Measurements from ENCODE around the gene TRMT2A. TPM values are rescaled to one million over a fixed set of nuclear protein-coding genes. Genes with fewer than 3 reads are reported as not detected.

The TRMT2A gene
- total RNA-seq, 1 experiment from 2014 or later = 78.5 TPM

DNA sequence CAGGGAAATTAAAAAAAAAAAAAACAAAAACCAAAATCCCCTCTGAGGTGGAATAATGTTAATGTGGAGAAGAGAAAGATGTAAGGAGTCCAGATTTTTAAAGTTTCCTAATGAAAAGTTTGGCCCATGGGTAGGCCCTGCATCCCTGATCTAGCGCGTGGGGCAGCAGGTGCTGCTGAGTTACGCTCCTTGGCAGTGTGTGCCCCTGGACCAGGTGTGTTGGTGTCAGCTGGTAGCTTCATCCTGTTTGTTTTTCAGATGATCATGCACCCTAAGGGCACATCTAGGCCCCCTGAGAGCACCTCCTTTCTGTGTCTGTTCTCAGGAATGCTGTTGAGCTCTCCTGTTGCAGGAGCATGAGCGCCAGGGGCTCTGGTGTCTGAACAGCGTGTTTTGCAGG is 30.3 kb downstream of the TRMT2A start:
- Histone ChIP-seq H3K4me3 (ENCODE audit: insufficient read depth, low read depth, low read length) (no peak overlapping the region), H3K27me3 (ENCODE audit: control insufficient read depth, insufficient read depth, low read length) (no peaks in the 10 kb centered on the region), H3K36me3 (replicated peaks; ENCODE audit: control insufficient read depth, insufficient read depth, low read length) (peaks cover 57% of the 10 kb centered on the region)
- DNase-seq = no peak

DNA sequence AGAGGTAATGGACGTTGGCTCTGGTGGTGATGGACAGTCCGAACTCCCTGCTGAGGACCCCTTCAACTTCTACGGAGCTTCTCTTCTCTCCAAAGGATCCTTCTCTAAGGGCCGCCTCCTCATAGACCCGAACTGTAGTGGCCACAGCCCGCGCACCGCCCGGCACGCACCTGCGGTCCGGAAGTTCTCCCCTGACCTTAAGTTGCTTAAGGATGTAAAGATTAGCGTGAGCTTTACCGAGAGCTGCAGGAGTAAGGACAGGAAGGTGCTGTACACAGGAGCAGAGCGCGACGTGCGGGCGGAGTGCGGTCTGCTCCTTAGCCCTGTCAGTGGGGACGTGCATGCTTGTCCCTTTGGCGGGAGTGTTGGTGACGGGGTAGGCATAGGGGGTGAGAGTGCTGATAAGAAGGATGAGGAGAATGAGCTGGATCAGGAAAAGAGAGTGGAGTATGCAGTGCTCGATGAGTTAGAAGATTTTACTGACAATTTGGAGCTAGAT is 30.9 kb downstream of the TRMT2A start:
- no peak for DNase-seq
- H3K36me3 ChIP-seq (replicated peaks; ENCODE audit: control insufficient read depth, insufficient read depth, low read length) = peaks cover 51% of the 10 kb centered on the region
- no peak overlapping the region for H3K4me3 ChIP-seq (ENCODE audit: insufficient read depth, low read depth, low read length)
- H3K27me3 ChIP-seq (ENCODE audit: control insufficient read depth, insufficient read depth, low read length) = no peaks in the 10 kb centered on the region

DNA sequence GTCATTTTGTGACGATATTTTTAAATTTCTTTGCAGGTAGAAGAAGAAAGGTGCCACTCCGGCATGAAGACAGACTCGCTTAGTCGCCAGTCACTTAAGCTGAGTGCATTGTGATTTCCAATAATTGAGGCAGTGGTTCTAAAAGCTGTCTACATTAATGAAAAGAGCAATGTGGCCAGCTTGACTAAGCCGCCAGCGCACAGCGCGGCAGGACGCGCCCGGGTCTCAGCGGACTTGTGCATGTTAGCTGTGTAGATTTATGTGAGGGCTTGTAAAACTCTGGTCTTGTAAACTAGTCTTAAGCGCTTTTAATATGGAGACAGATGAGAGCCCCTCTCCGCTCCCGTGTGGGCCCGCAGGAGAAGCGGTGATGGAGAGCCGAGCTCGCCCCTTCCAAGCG is 31.4 kb downstream of the TRMT2A start:
- no peak for DNase-seq
- no peaks in the 10 kb centered on the region for H3K27me3 ChIP-seq (ENCODE audit: control insufficient read depth, insufficient read depth, low read length)
- no peak overlapping the region for H3K4me3 ChIP-seq (ENCODE audit: insufficient read depth, low read depth, low read length)
- peaks cover 47% of the 10 kb centered on the region for H3K36me3 ChIP-seq (replicated peaks; ENCODE audit: control insufficient read depth, insufficient read depth, low read length)

DNA sequence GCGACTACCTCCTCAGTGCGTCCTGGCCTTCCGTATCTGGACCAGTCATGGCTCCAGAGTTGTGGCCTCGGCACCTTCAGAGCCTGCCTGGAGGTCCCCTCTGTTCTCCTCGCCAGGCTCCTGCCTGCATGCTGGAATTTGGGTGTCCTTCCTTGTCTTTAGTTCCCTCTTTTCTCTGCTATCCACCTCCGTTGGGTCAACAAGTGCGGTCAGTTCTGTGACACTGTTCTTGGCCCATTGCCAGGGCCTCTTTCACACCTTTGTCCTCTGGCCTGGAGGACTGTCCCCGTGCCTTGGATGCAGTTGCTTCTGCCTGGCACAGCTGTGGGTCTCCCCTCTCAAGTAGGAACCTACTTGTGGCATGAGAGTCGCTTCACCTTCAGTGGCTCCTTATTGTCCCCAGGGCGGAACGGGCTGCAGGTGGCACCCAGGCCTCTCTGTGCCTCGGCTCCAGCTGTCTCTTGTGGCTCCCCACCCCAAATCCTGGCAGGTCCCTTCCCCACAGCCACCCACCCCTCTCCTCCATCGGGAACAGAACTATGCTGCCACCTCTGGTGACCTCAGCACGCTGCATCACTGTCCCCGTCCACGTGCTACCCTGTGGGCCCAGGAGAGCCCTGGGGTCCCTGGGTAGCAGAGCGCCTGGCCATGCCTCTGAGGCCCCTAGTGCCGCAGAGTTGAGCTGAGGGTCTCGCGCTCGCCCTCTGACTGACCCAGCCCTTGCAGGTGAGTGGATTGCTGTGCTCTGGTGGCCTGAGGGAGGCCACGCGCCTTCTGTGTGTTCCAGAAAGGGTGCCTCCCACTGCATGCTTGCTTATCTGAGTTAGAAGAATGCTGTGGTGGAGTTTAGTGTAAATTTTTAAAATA is 32.2 kb downstream of the TRMT2A start:
- DNase-seq = peak; percentile 95
- H3K36me3 ChIP-seq (replicated peaks; ENCODE audit: control insufficient read depth, insufficient read depth, low read length) = peaks cover 38% of the 10 kb centered on the region
- no peak overlapping the region for H3K4me3 ChIP-seq (ENCODE audit: insufficient read depth, low read depth, low read length)
- H3K27me3 ChIP-seq (ENCODE audit: control insufficient read depth, insufficient read depth, low read length) = no peaks in the 10 kb centered on the region

DNA sequence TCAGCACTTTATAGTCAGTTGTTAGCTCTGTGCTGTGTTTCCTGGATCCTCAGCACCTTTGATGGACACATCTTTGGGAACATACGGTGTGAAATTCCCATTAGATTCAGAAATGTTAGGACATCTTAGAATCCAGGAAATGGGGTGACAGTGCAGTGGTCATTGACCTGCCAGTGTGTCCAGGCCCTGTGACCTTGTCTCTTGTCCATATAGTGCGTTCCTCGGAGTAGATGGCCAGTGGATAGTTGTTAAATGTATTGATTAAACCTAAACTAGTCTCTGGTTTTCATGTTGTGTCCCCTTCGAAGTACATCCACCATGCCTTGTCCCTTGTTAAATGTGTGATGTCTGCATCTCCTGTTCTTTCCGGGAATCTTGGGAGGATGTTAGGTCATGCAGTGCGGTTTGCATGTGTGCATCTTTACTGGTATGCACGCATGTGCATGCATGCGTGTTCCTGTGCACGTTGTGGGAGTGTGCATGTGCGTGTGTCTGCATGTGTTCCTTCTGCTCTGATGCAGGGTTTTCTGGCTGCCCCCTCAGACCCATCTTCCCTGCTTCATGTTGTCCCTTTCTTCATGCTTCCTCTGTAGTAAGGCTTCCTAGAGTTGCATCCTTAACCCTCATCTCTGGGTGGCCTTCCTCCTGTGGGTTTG is 33.0 kb downstream of the TRMT2A start:
- peaks cover 31% of the 10 kb centered on the region for H3K36me3 ChIP-seq (replicated peaks; ENCODE audit: control insufficient read depth, insufficient read depth, low read length)
- DNase-seq = no peak
- H3K4me3 ChIP-seq (ENCODE audit: insufficient read depth, low read depth, low read length) = no peak overlapping the region
- no peaks in the 10 kb centered on the region for H3K27me3 ChIP-seq (ENCODE audit: control insufficient read depth, insufficient read depth, low read length)

DNA sequence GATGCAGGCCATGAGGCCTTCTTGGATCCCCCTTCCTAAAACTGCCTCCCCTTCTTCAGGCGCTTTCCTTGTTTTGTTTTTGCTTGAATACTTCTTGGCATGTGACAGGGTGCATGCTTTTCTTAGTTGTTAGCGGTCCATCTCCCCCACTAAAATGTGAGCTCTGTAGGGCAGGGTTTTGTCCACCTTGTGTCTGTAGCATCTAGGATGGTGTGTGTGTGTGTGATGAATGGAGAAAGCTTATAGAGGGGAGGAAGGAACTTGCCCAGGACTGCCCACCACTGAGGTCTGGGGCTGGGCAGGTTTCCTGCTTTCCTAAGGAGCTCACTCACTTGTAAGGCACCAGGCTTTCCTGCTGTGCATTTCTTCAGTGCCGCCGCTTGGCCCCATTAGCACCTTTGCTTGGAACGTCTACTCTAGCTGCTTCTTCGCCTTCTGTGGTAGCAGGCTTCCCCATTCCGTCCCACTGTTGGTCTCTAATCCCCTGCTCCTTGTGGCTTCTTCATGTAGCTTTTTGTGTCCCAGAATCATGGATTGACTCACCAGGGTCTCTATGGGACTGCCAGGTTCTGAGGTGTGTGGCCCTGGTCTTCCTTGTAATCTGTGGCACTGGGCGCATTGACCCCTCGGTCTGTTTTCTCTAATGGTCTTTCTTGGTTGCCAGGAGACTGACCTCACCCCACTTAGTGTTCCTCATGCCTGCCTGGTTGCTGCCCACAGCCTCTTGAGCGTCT is 33.7 kb downstream of the TRMT2A start:
- Histone ChIP-seq H3K27me3 (ENCODE audit: control insufficient read depth, insufficient read depth, low read length) (no peaks in the 10 kb centered on the region), H3K4me3 (ENCODE audit: insufficient read depth, low read depth, low read length) (no peak overlapping the region), H3K36me3 (replicated peaks; ENCODE audit: control insufficient read depth, insufficient read depth, low read length) (peaks cover 24% of the 10 kb centered on the region)
- no peak for DNase-seq

DNA sequence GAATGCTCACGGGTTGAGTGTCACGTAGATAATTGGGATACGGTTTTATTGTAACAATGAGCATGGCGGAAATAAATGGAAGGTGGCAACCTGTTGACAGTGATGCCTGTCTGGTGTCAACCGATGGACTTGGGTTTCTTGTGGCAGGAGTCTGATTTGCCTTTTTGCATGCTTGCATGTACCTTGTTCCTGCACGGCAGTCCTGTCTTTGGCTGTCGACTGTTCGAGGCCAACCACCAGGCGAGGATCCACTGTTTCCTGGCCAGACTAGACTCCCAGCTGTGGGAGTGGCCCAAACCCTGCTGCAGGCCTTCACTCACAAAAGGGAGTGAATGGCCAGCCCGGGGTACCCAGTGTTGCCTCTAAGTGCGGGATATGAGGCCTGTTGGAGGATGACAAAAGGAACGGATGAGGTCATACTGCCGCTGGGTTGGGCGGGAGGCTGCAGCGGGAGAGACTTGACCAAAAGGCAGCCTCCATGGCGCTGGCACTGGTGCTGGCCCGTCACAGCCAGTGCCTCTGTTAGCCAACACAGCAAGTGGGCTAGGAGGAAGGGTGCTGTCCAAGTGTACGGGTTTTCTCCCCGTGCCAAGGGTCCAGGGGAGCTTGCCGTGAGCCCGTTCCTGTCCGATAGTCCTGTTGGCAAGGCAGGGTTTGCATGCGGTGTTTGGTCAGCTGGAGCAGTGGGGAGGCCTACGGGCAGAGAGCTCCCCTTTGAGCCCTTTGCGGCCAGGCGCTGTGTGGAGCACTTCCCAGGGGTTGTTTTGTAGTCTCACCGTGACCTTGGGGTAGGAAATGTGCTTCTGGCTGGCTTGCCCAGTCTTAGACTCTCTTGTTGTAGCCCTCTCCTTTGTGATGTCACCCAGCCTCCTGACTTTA is 36.0 kb downstream of the TRMT2A start:
- H3K36me3 ChIP-seq (replicated peaks; ENCODE audit: control insufficient read depth, insufficient read depth, low read length) = peaks cover 2% of the 10 kb centered on the region; the same call in 1 of the 2 replicates
- H3K4me3 ChIP-seq (ENCODE audit: insufficient read depth, low read depth, low read length) = peak overlapping the region; percentile 74
- DNase-seq = peak; percentile 76
- no peaks in the 10 kb centered on the region for H3K27me3 ChIP-seq (ENCODE audit: control insufficient read depth, insufficient read depth, low read length)

DNA sequence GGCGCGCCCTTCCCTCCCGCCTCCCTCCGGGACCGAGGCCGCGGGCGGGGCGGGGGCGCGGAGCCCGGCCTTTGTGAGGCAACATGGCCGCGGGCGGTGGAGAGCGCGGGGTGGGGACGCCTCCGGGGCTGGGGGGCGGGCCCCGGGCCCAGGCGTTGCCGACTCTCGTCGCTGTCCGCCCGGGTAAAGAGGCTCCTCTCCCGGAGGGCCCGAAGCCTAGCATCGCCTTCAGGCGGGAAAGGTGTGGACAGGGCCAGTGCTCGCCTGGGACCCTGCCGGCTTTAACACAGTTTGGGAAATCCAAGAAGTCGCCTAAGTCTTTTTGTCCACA is 36.6 kb downstream of the TRMT2A start:
- no peaks in the 10 kb centered on the region for H3K27me3 ChIP-seq (ENCODE audit: control insufficient read depth, insufficient read depth, low read length)
- H3K4me3 ChIP-seq (ENCODE audit: insufficient read depth, low read depth, low read length) = peak overlapping the region; percentile 74
- H3K36me3 ChIP-seq (replicated peaks; ENCODE audit: control insufficient read depth, insufficient read depth, low read length) = no peaks in the 10 kb centered on the region
- DNase-seq = peak; percentile 96

DNA sequence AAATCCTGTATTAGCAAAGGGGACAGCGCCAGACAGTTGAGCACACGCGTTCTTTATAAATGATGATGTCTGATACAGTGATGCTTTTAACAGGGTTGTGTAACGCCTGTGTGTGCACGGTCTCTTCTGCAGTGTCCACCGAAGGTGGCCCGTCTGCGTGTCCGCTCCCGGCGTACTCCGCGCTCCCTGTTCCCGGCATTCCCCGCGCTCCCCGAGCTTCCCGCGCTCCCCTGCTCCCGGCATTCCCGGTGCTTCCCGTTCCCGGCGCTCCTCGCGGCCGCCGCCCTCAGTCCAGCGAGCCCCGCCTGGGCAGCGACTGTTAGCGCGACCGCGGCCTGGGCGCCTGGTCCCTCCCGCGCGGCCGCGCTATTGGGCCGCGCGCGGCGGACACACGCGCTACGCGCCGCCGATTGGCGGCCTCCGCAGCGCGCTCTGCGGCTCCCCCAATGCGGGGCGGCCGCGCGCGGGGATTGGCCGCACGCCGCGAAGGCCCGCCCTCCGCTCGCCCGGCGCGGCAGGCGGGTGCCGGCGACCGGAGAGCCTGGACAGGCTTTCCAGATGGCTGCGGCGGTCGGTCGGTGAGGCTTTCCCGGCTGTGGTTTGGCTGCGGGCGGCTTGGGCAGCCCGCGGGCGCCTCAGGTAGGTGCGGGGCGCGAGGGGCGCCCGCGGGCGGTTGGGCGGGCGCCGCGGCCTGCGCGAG is 37.1 kb downstream of the TRMT2A start, which contains the start of gene DGCR8:
DGCR8 (plus strand) TSS at position 497 of the 700 bp plus-strand sequence. CDS start 5,723 bp downstream, outside the sequence.
- peak; percentile 99 for DNase-seq
- no peaks in the 10 kb centered on the region for H3K36me3 ChIP-seq (replicated peaks; ENCODE audit: control insufficient read depth, insufficient read depth, low read length)
- H3K4me3 ChIP-seq (ENCODE audit: insufficient read depth, low read depth, low read length) = peak within 1 kb of the TSS; percentile 74
- H3K27me3 ChIP-seq (ENCODE audit: control insufficient read depth, insufficient read depth, low read length) = no peaks in the 10 kb centered on the region

DNA sequence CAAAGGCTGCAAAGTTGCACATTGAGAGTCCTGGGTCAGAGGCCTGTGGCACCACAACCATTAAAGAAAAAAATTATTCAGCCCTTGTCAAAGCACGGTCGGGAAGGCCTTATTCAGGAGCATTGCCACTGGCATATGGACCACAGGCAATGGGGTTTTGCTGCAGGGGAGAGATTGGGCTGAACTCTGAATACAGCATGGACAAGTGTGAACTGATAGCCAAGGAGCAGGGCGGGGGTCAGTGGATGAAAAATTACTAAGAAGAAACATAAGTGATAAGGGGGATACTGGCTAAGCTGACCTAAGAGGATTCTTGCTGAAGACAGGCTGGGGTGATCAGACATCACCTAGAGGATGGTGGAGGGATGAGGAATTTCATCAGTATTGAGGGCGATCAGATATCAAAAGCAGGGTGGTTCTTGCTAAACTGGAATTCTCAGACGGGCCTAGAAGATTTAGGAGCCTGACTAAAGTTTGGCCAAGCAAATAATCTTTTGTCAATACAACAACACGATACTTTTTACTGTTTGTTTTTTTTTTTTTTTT is 40.3 kb downstream of the TRMT2A start:
- no peak for DNase-seq
- H3K36me3 ChIP-seq (replicated peaks; ENCODE audit: control insufficient read depth, insufficient read depth, low read length) = no peaks in the 10 kb centered on the region
- no peaks in the 10 kb centered on the region for H3K27me3 ChIP-seq (ENCODE audit: control insufficient read depth, insufficient read depth, low read length)
- no peak overlapping the region for H3K4me3 ChIP-seq (ENCODE audit: insufficient read depth, low read depth, low read length)

DNA sequence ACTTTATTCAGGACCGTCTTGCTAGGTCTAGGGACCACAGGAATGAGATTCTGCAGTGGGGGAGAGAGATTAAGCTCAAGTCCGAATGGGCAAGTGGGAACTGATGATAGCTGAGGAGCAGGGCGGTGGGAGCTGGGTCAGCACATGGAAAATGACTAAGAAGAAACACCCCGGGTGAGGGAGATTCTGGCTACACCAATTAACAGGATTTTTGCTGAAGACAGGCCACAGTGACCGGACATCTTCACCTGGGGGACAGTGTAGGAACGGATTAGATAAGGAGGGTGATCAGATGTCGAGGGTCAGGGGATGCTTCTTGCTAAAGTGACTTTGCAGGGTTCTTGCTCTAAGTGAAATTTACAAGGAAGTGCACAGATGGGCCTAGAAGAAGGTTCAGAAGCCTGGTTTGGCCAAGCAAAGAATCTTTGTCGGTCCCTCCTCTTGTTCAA is 45.5 kb downstream of the TRMT2A start:
- H3K27me3 ChIP-seq (ENCODE audit: control insufficient read depth, insufficient read depth, low read length) = no peaks in the 10 kb centered on the region; the same call in 1 of the 2 replicates
- no peak for DNase-seq
- no peaks in the 10 kb centered on the region for H3K36me3 ChIP-seq (replicated peaks; ENCODE audit: control insufficient read depth, insufficient read depth, low read length)
- H3K4me3 ChIP-seq (ENCODE audit: insufficient read depth, low read depth, low read length) = no peak overlapping the region

DNA sequence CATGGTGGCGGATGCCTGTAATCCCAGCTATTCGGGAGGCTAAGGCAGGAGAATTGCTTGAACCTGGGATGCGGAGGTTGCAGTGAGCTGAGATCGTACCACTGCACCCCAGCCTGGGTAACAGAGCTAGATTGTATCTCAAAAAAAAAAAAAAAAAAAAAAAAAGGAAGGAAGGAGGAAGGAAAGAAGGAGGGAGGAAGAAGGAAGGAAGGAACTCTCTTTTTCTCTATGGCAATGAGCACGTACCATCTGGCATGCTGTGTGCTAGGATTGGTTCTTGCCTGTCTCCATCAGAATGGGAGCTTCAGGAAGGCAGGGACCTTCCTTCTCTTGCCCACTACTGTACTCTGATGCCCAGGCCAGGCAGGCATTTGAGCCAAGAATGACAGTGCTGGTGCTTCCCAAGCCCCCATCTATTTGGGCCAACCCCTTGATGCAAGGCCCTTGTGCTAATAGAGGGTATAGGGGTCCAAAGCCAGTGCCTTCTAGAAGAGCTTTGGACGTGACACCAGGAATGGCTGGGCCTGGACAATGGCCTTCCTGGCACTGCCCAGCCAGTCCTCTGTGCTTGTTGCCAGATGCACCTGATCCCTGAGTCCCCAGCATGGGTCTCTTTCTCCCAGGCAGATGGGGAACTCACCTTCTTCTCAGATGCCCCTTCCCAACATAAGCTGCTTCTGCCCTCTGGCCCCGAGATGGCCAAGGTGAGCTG is 47.5 kb downstream of the TRMT2A start:
- no peaks in the 10 kb centered on the region; the same call in 1 of the 2 replicates for H3K27me3 ChIP-seq (ENCODE audit: control insufficient read depth, insufficient read depth, low read length)

More for the DNA sequence above, 47.5 kb downstream of the TRMT2A start:
- no peak for DNase-seq
- Histone ChIP-seq H3K36me3 (replicated peaks; ENCODE audit: control insufficient read depth, insufficient read depth, low read length) (no peaks in the 10 kb centered on the region; the same call in 1 of the 2 replicates), H3K4me3 (ENCODE audit: insufficient read depth, low read depth, low read length) (no peak overlapping the region)

All from H7 (cell line).